Kidney (tissue), 14 donors: ENCODE measurements around the gene ILK. TPM values are rescaled to one million over a fixed set of nuclear protein-coding genes. Genes with fewer than 3 reads are reported as not detected.

Experiments
- DNase-seq, 5 donors: peaks; one replicate each; pipeline ENCODE4 v3.0.0-alpha.2; 2013 to 2020
- FAIRE-seq: peaks from 2 replicates; lab custom pipeline; 2012; peaks lifted over from hg19 to GRCh38; lab: Jason Lieb, UNC
- H3K27ac ChIP-seq, 2 donors: one replicate each; pipeline ENCODE4 v1.7.0; 2013; ENCODE audit warnings: low read depth in 2 of 2, low read length in 2 of 2, inconsistent platforms in 1 of 2
- H3K27me3 ChIP-seq: one replicate; pipeline ENCODE4 v1.7.1; 2013; ENCODE audit warnings: low read length, inconsistent platforms; ENCODE audit not compliant: control insufficient read depth, insufficient read depth
- H3K36me3 ChIP-seq, 3 donors: one replicate each; pipeline versions ENCODE4 v1.7.0 to v1.7.1; 2013; ENCODE audit warnings: low read length in 3 of 3, control low read depth in 1 of 3, inconsistent platforms in 1 of 3; ENCODE audit not compliant: insufficient read depth in 3 of 3, control insufficient read depth in 2 of 3
- H3K4me1 ChIP-seq, 3 donors: one replicate each; pipeline versions ENCODE4 v1.7.0 to v1.7.1; 2013; ENCODE audit warnings: low read length in 3 of 3, inconsistent platforms in 1 of 3, low read depth in 1 of 3; ENCODE audit not compliant: control insufficient read depth in 2 of 3, insufficient read depth in 2 of 3
- H3K4me3 ChIP-seq, 3 donors: one replicate each; pipeline versions ENCODE4 v1.7.0 to v1.8.1; 2013; ENCODE audit warnings: low read length in 3 of 3, control low read depth in 1 of 3, inconsistent platforms in 1 of 3
- H3K9ac ChIP-seq, 3 donors: one replicate each; pipeline versions ENCODE4 v1.7.0 to v1.7.1; 2013; ENCODE audit warnings: low read length in 3 of 3, control low read depth in 1 of 3, inconsistent platforms in 1 of 3
- H3K9me3 ChIP-seq, 3 donors: one replicate each; pipeline versions ENCODE4 v1.7.0 to v1.7.1; 2013; ENCODE audit warnings: low read length in 3 of 3, control low read depth in 1 of 3, inconsistent platforms in 1 of 3; ENCODE audit not compliant: control insufficient read depth in 2 of 3, insufficient read depth in 1 of 3
- CTCF ChIP-seq: IDR thresholded peaks from 3 replicates; pipeline ENCODE4 v1.5.1; 2012; ENCODE audit warnings: mild to moderate bottlenecking, moderate library complexity, borderline replicate concordance; ENCODE audit not compliant: insufficient read depth; ENCODE audit errors: extremely low read depth
- intact Hi-C: fragments of 100-400 bp; cut with DNase I; formaldehyde crosslinking; loops from one replicate; pipeline ENCODE4 v1.11.1; 2022
- polyA plus RNA-seq: library from polyadenylated mRNA; stranded (reverse); fragments of 350-450 nt; fragmentation: Illumina TruSeq; extraction: RNeasy Lipid Tissue Mini Kit (QIAGEN cat#74804); gene quantifications from one replicate; pipeline ENCODE4 v1.2.3, GENCODE V29; 2014; ENCODE audit warnings: low read depth, low replicate concordance; ENCODE audit not compliant: insufficient read depth
- total RNA-seq: library from RNA; stranded (reverse); fragmentation: NEBNext Ultra II Directional; extraction: Animal tissue kit (Norgen Biotek cat#: 25700); gene quantifications from one replicate; pipeline ENCODE4 v1.2.1, GENCODE V29; 2021
- donor health status: control.
- donor health status: control.
- donor health status: control.
- donor health status: control.
- donor health status: control.
- donor health status: DM: yes; HTN: yes; CAD: no.
- donor health status: Normal renal cell carcinoma (clear cell type).

The ILK gene
- total and polyA plus RNA-seq, 2 donors from 2014 or later = 149 to 170 TPM

GRCh38 chr11:6579681-6580080, 23.9 kb upstream of the ILK start:
- intact Hi-C loops = no loop called here
- DNase-seq (no peak), FAIRE-seq (no peak)
- H3K27ac ChIP-seq = no peak overlapping the region
- TF ChIP-seq CTCF = no peak
- H3K4me3 ChIP-seq = no peak overlapping the region
- no peaks in the 10 kb centered on the region for H3K27me3 ChIP-seq
- peaks cover 2 to 8% (median 5%) of the 10 kb centered on the region in 3 donors for H3K9me3 ChIP-seq
- peaks cover 0 to 6% (median 0%) of the 10 kb centered on the region in 3 donors for H3K4me1 ChIP-seq
- no peaks in the 10 kb centered on the region for H3K36me3 ChIP-seq
- no peak overlapping the region for H3K9ac ChIP-seq

- FAIRE-seq = no peak
These were observed 20.0 kb upstream of the ILK start for GRCh38 chr11:6583584-6583983.

DNA sequence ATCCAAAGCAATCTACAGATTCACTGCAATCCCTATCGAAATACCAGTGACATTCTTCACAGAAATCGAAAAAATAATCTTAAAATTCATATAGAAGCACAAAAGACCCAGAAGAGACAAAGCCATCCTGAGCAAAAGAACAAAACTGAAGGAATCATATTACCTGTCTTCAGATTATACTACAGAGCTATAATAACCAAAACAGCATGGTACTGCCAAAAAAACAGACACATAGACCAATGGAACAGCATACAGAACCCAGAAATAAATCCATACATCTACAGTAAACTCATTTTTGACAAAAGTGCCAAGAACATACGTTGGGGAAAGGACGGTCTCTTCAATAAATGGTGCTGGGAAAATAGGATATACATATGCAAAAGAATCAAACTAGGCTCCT, 19.0 kb upstream of the ILK start:
- no peak for FAIRE-seq
- TF ChIP-seq CTCF = no peak

More at GRCh38 chr11:6583584-6583983, 20.0 kb upstream of the ILK start:
- Histone ChIP-seq H3K9ac (no peak overlapping the region), H3K27ac (no peak overlapping the region), H3K9me3 (peaks cover 2 to 9% (median 5%) of the 10 kb centered on the region in 3 donors), H3K4me3 (no peak overlapping the region), H3K4me1 (no peaks in the 10 kb centered on the region), H3K27me3 (no peaks in the 10 kb centered on the region), H3K36me3 (no peaks in the 10 kb centered on the region)
- DNase-seq = no peak
- intact Hi-C loops = no loop called here
- TF ChIP-seq CTCF = no peak

More for the DNA sequence above, 19.0 kb upstream of the ILK start:
- Histone ChIP-seq H3K27ac (no peak overlapping the region), H3K4me3 (no peak overlapping the region), H3K9me3 (peaks cover 2 to 9% (median 5%) of the 10 kb centered on the region in 3 donors), H3K27me3 (no peaks in the 10 kb centered on the region), H3K36me3 (no peaks in the 10 kb centered on the region), H3K4me1 (no peaks in the 10 kb centered on the region), H3K9ac (no peak overlapping the region)
- no peak for DNase-seq
- intact Hi-C loops = no loop called here
